COLO668 (cell line): ENCODE data around the gene PLEKHG3.

Experiments
- DNase-seq: peaks from one replicate; lab custom pipeline; 2025; ENCODE audit not compliant: unreplicated experiment; lab: John Stamatoyannopoulos, UW

The PLEKHG3 gene

DNA sequence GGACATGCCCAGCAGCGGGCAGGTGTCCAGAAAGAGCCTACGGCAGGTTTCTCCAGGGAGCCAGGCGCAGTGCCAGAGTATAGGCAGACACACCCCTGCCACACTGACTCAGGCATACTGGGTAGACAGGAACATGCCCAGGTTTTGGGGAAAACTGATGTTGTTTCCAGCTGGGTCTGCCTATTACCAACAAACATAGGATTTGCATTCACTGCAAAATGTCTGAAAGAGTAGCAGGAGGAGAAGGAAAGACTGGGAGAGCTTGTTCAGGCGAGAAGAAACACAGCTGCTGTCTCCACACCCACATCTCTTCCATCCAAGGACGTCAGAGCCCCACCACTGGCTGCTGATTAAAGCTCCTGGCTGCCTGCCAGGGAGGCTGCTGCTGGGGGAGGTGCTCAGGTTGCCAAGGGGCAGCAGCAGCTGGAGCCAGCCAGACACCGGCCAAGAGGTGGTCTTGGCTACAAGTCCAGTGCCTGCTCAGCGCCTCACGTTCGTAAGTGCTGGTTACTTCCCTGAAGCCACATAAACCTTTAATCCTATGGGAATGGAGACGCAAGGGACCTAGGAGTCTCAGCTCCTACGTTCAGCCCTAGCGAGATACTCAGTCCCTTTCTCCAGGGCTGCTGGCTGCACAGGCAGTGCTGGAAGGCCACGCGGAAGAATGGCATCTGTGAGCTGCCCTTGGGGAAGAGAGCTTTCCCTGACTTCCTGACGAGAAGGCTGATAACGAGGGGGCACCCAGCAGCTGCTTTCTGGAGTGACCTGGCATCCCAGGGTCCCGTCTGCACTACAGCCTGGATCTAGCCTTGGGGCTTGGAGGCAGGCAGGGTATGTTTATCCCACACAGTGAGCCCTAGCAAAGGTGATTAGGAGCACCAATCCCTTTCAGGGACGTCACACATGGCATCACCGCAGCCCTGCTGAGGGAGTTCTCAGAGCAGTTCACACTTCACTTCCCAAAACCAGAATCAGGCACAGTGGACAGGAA lies 58.1 kb downstream of the PLEKHG3 start:
- peak; percentile 97 for DNase-seq

DNA sequence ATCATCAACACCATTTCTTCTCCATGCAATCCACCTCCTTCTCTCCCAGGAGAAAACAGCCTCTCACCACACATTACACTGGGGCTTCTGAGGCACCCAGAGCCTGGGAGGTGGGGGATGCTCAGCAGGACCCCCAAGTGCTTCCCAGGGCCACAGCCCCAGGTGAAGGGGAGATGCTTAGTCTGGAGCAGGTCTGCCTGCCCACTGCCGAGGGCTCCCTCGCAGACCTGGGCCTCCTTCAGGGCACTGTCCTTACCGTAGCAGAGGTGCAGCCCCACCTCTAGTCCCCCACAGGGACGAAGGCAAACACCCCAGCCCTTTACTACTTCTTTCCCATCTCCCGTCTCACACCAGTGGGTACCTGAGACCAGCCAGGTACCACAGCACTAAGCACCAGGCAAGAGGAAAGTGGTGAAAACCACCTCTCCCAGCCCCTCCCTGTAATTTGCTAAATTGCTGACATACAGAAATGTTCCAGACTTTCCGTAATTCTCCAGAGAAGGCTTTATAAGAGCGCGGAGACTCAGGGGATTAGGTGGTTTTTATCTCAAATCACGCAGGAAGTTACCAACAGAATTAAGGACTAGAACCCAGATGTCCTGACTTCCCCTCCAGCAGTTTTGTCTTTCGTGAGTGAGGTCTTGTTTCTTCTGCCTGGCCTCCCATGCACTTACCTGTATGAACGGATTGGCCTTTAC lies 59.0 kb downstream of the PLEKHG3 start:
- DNase-seq = no peak

- no peak for DNase-seq
Measured at GRCh38 chr14:64763801-64764621, 59.8 kb downstream of the PLEKHG3 start.

DNA sequence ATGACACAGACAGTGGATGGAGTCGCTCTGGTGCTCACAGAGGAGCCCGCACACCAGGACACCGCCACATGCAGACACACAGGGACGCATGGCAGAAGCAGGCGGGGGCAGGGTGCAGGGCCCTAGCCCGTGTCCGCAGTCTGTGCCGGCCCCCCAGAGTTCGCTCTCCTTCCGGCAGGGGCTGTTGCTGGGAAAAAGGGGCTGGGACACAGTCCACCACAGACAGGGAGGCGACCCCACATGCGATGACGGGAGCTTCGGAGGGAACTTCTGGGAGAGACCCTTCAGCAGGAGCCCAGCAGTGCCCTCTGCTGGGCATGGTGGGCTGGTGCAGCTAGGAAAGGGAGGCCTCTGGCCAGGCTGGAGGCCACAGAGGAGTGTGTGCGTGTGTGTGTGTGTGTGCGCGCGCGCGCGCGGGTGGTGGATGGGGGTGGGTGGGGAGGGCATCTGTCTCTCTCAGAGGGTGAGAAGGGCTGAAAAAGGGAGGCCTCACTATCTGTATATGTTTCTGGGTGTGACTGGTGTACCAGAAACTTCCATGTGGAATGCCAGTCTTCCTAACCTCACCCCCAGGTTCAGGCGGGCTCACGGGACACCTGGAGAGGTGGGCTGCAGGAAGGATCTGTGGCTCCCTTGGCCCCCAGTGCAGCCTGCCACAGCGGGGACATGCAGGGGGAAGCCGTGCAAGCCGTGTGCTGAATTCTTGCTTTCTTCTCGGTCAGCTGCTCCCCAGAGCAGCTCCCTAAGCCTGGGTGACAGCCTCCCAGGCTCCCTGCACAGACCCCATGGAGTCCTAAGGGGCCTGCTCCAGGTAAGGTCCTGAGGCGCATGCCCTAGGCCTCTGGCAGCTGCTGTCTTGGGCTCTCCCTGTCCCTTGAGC lies 60.7 kb downstream of the PLEKHG3 start:
- peak; percentile 80 for DNase-seq

DNA sequence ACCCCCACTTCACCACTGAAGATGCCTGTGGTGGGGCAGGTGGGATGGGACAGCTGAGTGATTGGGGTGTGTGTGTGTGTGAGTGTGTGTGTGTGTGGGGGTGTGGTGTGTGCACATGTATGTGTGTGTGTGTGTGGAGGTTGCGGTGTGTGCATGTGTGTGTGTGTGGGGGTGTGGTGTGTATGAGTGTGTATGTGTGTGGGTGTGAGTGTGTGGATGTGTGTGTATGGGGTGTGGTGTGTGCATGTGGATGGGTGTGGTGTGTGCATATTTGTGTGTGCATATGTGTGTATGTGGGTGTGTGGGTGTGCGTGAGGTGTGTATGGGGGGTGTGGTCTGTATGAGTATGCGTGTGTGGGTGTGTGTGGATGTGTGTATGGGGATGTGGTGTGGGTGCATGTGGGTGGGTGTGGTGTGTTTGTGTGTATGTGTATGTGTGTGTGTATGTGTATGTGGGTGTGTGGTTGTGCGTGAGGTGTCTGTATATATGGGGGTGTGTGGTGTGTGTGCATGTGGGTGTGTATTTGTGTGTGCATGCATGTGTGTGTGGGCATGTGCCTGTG lies 61.6 kb downstream of the PLEKHG3 start:
- DNase-seq = no peak

DNA sequence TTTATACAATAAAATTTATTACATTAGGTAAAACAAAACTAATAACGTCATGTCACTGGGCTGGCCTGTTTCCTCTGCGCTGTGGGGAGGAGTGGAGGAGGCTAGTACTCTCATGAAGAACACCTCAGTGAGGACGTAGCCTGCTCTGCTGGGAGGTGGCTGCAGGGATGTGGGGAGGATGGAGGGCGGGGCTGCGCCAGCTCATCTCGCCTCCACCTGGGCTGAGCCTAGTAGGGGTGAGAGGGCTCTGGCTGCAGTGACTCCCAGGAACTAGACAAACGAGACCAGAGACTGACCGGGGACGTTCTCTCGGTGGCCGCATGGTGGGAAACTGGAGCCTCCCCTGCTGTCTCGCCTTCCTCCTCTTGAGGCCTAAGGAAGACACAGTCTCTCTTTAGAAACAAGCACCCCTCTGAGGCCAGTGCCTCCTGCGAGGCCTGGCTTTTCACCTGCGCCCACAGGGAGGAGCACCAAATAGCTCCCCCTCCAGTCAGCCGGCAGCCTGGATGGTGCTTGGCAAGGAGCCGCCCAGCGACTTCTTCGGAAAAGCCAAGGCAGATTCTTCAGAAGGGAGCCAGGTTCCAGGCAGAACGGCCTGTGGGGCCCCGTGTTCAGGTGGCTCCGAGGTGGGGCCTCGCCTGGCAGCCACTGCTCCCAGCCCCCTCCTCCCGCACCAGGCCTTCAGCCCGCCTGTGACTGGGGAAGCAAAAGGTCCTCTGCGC lies 62.4 kb downstream of the PLEKHG3 start:
- no peak for DNase-seq

- no peak for DNase-seq
Measured at GRCh38 chr14:64767215-64767964, 63.2 kb downstream of the PLEKHG3 start.

GRCh38 chr14:64768401-64769095 lies 64.3 kb downstream of the PLEKHG3 start:
- no peak for DNase-seq

- no peak for DNase-seq
Measured at GRCh38 chr14:64769096-64770020, 65.1 kb downstream of the PLEKHG3 start.

- no peak for DNase-seq
Measured at GRCh38 chr14:64770751-64771150, 66.5 kb downstream of the PLEKHG3 start.

- DNase-seq = no peak
Measured at GRCh38 chr14:64771161-64771560, 66.9 kb downstream of the PLEKHG3 start.

DNA sequence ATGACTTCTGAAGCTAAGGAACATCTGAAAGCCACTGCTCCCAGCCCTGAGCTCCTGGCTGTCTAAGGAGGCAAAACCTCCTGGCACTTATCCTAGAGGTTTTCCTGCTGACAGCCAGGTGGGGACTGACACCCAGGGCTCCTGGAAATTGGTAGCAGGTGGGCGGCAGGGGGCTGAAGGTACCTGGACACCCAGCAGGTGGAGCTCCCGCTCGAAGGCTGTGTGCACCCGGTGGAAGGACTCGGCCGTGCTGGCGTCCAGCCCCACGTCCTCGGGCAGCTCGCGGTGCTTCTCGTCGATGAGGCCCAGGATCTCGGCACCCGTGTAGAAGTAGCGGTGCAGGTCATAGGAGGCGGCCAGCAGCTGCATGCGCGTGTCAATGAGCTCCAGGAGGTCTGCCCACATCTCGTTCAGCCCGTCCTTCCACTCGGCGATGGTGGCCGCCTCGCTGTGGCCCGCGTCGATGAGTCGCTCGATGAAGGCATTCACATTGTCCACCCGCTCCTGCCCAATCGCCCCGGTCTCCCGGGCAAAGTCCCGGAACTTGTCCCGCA lies 68.2 kb downstream of the PLEKHG3 start:
- DNase-seq = peak; percentile 22

DNA sequence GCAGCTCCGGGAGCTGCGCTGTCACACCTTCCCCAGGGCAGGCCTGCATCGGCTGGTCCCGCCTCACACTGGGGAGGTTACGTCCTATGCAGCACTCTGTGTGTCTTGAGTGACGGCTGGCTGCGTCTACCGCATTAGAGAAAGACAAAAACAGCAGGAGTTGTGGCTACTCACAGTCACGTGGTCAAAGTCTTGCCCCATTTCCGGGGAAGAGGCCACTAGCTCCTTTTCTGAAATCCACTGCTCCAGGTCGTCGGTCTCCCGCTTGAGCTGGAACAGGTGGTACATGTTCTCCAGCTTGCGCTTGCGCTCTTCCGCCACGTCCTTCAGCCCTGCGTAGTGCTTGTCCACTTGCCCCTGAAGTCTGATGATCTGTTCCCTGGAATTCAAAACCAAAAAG lies 68.8 kb downstream of the PLEKHG3 start:
- no peak for DNase-seq

GRCh38 chr14:64773577-64773976 lies 69.4 kb downstream of the PLEKHG3 start:
- no peak for DNase-seq

GRCh38 chr14:64774272-64774671 lies 70.0 kb downstream of the PLEKHG3 start:
- DNase-seq = no peak

- no peak for DNase-seq
Measured at GRCh38 chr14:64775081-64775777, 71.0 kb downstream of the PLEKHG3 start.
